GM12878 (cell line): ENCODE data around the gene SYTL1. TPM values are rescaled to one million over a fixed set of nuclear protein-coding genes. Genes with fewer than 3 reads are reported as not detected.
A peak's percentile ranks its signal among the peaks of the same experiment; 100 is the strongest.

Experiments
- ATAC-seq: fragments of 200-7000 bp; cut with Tn5 transposase; 3 replicates; pipeline ENCODE4 v1.9.1; 2020; ENCODE audit warnings: mild to moderate bottlenecking, moderate library complexity
- BruUV-seq: library from RNA; stranded (reverse); fragments of 400-500 nt; replicated peaks from 2 replicates; lab custom pipeline; 2021; lab: Mats Ljungman, UMichigan
- CTCF ChIA-PET: fragments of 300-600 bp; sonication (Branson Sonifier 250); formaldehyde crosslinking; extraction: SDS; loops from one replicate; lab custom pipeline; 2021; ENCODE audit warnings: inconsistent platforms; lab: Yijun Ruan, JAX
- POLR2A ChIA-PET: fragments of 350-600 bp; formaldehyde crosslinking; extraction: SDS; loops from one replicate; lab custom pipeline; 2021; ENCODE audit warnings: inconsistent platforms; lab: Charles Lee
- RAD21 ChIA-PET: fragments of 300-600 bp; sonication (Branson Sonifier 250); formaldehyde crosslinking; loops from one replicate; lab custom pipeline; 2023; ENCODE audit warnings: antibody characterized with exemption; ENCODE audit not compliant: unreplicated experiment; lab: Charles Lee
- SMC1A ChIA-PET: fragments of 300-600 bp; sonication (Branson Sonifier 250); formaldehyde crosslinking; loops from one replicate; lab custom pipeline; 2023; ENCODE audit not compliant: unreplicated experiment, uncharacterized antibody; lab: Charles Lee
- DNase-seq: peaks from one replicate; pipeline ENCODE4 v3.0.0-alpha.2; 2011; ENCODE audit warnings: low read depth, low spot score
- FAIRE-seq: peaks from 3 replicates; lab custom pipeline; 2011; peaks lifted over from hg19 to GRCh38; lab: Jason Lieb, UNC
- H2AFZ ChIP-seq: 2 replicates; pipeline ENCODE4 v1.6.0; 2011; ENCODE audit warnings: low read depth, low read length, control low read depth; ENCODE audit not compliant: control insufficient read depth
- H3K27ac ChIP-seq: 2 replicates; pipeline ENCODE4 v1.5.1; 2011; ENCODE audit warnings: control low read depth; ENCODE audit not compliant: control insufficient read depth, insufficient read depth
- H3K27me3 ChIP-seq, 2 experiments: replicated peaks in 1 of 2; 2 replicates each; pipeline versions ENCODE4 v1.6.0 to v1.6.1; 2011; ENCODE audit warnings: low read length in 1 of 2; ENCODE audit not compliant: control insufficient read depth in 2 of 2, insufficient read depth in 2 of 2
- H3K36me3 ChIP-seq, 2 experiments: 2 replicates each; pipeline ENCODE4 v1.5.1; 2011; ENCODE audit warnings: low read length in 1 of 2; ENCODE audit not compliant: control insufficient read depth in 2 of 2, insufficient read depth in 2 of 2
- H3K4me1 ChIP-seq: 2 replicates; pipeline ENCODE4 v1.6.1; 2011; ENCODE audit warnings: mild to moderate bottlenecking, low read length, moderate library complexity, mixed read lengths; ENCODE audit not compliant: control insufficient read depth, insufficient read depth
- H3K4me2 ChIP-seq: 2 replicates; pipeline ENCODE4 v1.6.0; 2011; ENCODE audit warnings: control low read depth; ENCODE audit not compliant: control insufficient read depth, insufficient read depth
- H3K4me3 ChIP-seq: fragments of 200-600 bp; sonication (generic); 2 replicates; pipeline ENCODE4 v1.5.1; 2016
- H3K79me2 ChIP-seq: 2 replicates; pipeline ENCODE4 v1.6.0; 2011; ENCODE audit warnings: low read length; ENCODE audit not compliant: control insufficient read depth, insufficient read depth
- H3K9ac ChIP-seq: 2 replicates; pipeline ENCODE4 v1.8.0; 2011; ENCODE audit warnings: low read length, control low read depth, mixed read lengths; ENCODE audit not compliant: control insufficient read depth, insufficient read depth
- H3K9me3 ChIP-seq: replicated peaks from 3 replicates; pipeline ENCODE4 v1.5.1; 2011; ENCODE audit warnings: mild to moderate bottlenecking, low read length; ENCODE audit not compliant: control insufficient read depth, insufficient read depth
- H4K20me1 ChIP-seq: 2 replicates; pipeline ENCODE4 v1.6.0; 2011; ENCODE audit not compliant: control insufficient read depth, insufficient read depth
- ATF7 ChIP-seq: fragments of 450-650 bp; IDR thresholded peaks from 2 replicates; pipeline ENCODE4 v1.6.1; 2016; ENCODE audit warnings: low read depth, mild to moderate bottlenecking
- BACH1 ChIP-seq: fragments of 450-650 bp; IDR thresholded peaks from 2 replicates; pipeline ENCODE4 v1.6.1; 2017; ENCODE audit warnings: mild to moderate bottlenecking, borderline replicate concordance
- CBX3 ChIP-seq: fragments of 200-600 bp; sonication (generic); IDR thresholded peaks from 2 replicates; pipeline ENCODE4 v1.6.1; 2016; ENCODE audit warnings: low read depth, borderline replicate concordance
- CREM ChIP-seq: IDR thresholded peaks from 2 replicates; pipeline ENCODE4 v1.6.1; 2014; ENCODE audit warnings: antibody characterized with exemption, low read depth
- DPF2 ChIP-seq: fragments of 450-650 bp; IDR thresholded peaks from 2 replicates; pipeline ENCODE4 v1.6.1; 2017; ENCODE audit warnings: mild to moderate bottlenecking
- EGR1 ChIP-seq, 2 experiments: IDR thresholded peaks; 1 replicate in 1 of 2; 2 replicates in 1 of 2; pipeline ENCODE4 v1.6.1; 2011 to 2012; ENCODE audit warnings: low read depth in 2 of 2, low read length in 2 of 2, borderline replicate concordance in 1 of 2, mild to moderate bottlenecking in 1 of 2, moderate library complexity in 1 of 2
- ELK1 ChIP-seq: IDR thresholded peaks from 2 replicates; pipeline ENCODE4 v1.6.1; 2012; ENCODE audit warnings: low read depth, low read length, improper control_type of control experiment
- GATAD2B ChIP-seq: fragments of 450-650 bp; conservative IDR thresholded peaks from 2 replicates; pipeline ENCODE4 v1.6.1; 2017; ENCODE audit warnings: low read depth, mild to moderate bottlenecking, moderate library complexity
- HDGF ChIP-seq: fragments of 450-650 bp; IDR thresholded peaks from 2 replicates; pipeline ENCODE4 v1.6.1; 2016; ENCODE audit warnings: antibody characterized with exemption
- IRF5 ChIP-seq: fragments of 450-650 bp; IDR thresholded peaks from 2 replicates; pipeline ENCODE4 v1.6.1; 2017; ENCODE audit warnings: borderline replicate concordance
- NBN ChIP-seq: fragments of 450-650 bp; IDR thresholded peaks from 2 replicates; pipeline ENCODE4 v1.6.1; 2016
- NFYB ChIP-seq: IDR thresholded peaks from 2 replicates; pipeline ENCODE4 v1.6.1; 2011; ENCODE audit warnings: low read depth, mild to moderate bottlenecking, low read length, improper control_type of control experiment, moderate library complexity; ENCODE audit not compliant: insufficient read depth
- NR2F1 ChIP-seq: fragments of 450-650 bp; conservative IDR thresholded peaks from 2 replicates; pipeline ENCODE4 v1.6.1; 2017; ENCODE audit warnings: mild to moderate bottlenecking
- PAX8 ChIP-seq: fragments of 450-650 bp; IDR thresholded peaks from 2 replicates; pipeline ENCODE4 v1.6.1; 2017; ENCODE audit warnings: mild to moderate bottlenecking, moderate library complexity
- POU2F2 ChIP-seq: IDR thresholded peaks from 3 replicates; pipeline ENCODE4 v1.6.1; 2011; ENCODE audit warnings: low read depth, mild to moderate bottlenecking, low read length, borderline replicate concordance
- RAD51 ChIP-seq: fragments of 450-650 bp; IDR thresholded peaks from 2 replicates; pipeline ENCODE4 v1.6.1; 2016; ENCODE audit warnings: moderate library complexity, mild to moderate bottlenecking, inconsistent platforms
- SMC3 ChIP-seq: IDR thresholded peaks from 2 replicates; pipeline ENCODE4 v1.6.1; 2011; ENCODE audit warnings: low read length, improper control_type of control experiment, borderline replicate concordance
- TCF3 ChIP-seq: IDR thresholded peaks from 2 replicates; pipeline ENCODE4 v1.6.1; 2012; ENCODE audit warnings: low read depth, mild to moderate bottlenecking, low read length, borderline replicate concordance; ENCODE audit not compliant: insufficient read depth
- WGBS: methylation state at CpG from one replicate; pipeline ENCODE4 v1.1.6; 2016; ENCODE audit warnings: low lambda C conversion rate; ENCODE audit not compliant: insufficient replicate concordance, insufficient coverage; ENCODE audit errors: missing lambda C conversion rate; 5-methylcytosine and 5-hydroxymethylcytosine counted together
- in situ Hi-C: fragments of 300-500 bp; cut with MboI; formaldehyde crosslinking; loops from 9 replicates; pipeline ENCODE4 v1.14.3; 2018; ENCODE audit warnings: mixed read lengths
- intact Hi-C: fragments of 100-400 bp; cut with micrococcal nuclease; formaldehyde crosslinking; loops from one replicate; pipeline ENCODE4 v1.14.2; 2022; ENCODE audit not compliant: unreplicated experiment
- polyA plus RNA-seq, 11 experiments: library from polyadenylated mRNA; depleted of rRNA in 4 of 11; unstranded in 6 of 11; stranded (reverse) in 5 of 11; fragments of >200 nt; fragmentation: Nextera tagmentation in 4 of 11; fragmentation: Illumina TruSeq in 1 of 11; extraction: Ambion mirVana in 4 of 11; extraction: Trizol in 1 of 11; gene quantifications; 1 replicate in 1 of 11; 2 replicates in 10 of 11; pipeline versions ENCODE4 v1.2.1 to v1.2.3, GENCODE V29; 2011 to 2016; ENCODE audit warnings: inconsistent platforms in 2 of 11, missing spikeins in 2 of 11, low read depth in 1 of 11
- total RNA-seq, 4 experiments: library from RNA; depleted of rRNA in 3 of 4; stranded (reverse); fragments of >200 nt in 3 of 4; fragmentation: Illumina TruSeq in 1 of 4; extraction: Trizol in 1 of 4; gene quantifications; 2 replicates each; pipeline versions ENCODE4 v1.2.1 to v1.2.3, GENCODE V29; 2013 to 2021
- TF ChIP-seq, protein P1 (sequence below): fragments of 450-650 bp; conservative IDR thresholded peaks from 2 replicates; pipeline ENCODE4 v1.6.1; 2017; ENCODE audit warnings: mild to moderate bottlenecking, moderate library complexity

The SYTL1 gene
- total and polyA plus RNA-seq, 10 of the 15 experiments (the other 5 are each of a cell fraction or from before 2014, with no cell fraction given), result 0.72 to 45.6 (median 14.8) TPM

DNA sequence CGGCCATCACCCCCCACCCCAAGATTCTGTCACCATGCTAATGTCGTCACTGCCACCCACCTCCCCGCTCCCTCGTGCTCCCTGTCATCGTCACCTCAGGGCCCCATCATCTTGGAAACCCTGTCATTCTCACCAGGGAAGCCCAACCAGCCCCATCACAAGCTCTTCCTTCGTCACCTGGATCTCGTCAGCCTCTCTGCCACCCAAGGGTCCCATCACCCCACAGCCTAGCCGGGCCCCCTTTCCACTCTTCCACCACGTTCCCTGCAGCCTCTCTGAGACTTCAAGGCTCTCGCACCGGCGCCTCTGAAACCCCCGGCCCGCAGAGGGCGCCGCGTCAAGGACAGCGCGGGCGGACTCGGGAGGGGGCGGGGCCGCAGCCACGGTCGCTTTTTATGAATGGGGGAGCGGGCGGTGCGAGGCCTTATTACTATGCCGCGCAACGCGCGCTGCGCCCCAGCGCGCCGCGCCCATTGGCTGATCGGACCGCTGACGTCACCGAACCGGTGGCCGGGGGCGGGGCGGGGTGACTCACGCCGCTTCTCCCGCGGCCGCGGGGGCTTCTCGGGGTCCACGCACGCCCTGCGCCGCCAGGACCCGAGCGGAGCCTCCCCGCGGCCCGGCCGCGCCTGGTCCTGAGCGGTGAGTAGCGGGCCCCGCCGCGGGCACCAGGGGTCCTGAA is 50.4 kb downstream of the SYTL1 start, which contains the start of gene GPR3:
TSS of gene GPR3 (plus strand) at position 527 of the 682 bp plus-strand sequence. CDS start 1,177 bp downstream, outside the sequence.
- FAIRE-seq, result peak; percentile 62
- peak; percentile 89 for ATAC-seq
- peak within 1 kb of the TSS; percentile 98 for H3K4me2 ChIP-seq
- intact Hi-C loops, result loop anchor here (1.0 kb wide), 1 partner anchor 214 kb away; no protein-coding TSS in a partner anchor
- POLR2A ChIA-PET, result interaction anchor here (0.7 to 1.3 kb wide), 5 partner anchors 15 to 1115 kb away, joined by 3 to 6 read pairs (median 5); no protein-coding TSS in a partner anchor
- in situ Hi-C loops, result loop anchor here (5.0 kb wide), 3 partner anchors 90 to 290 kb away; no protein-coding TSS in a partner anchor
- SMC1A ChIA-PET, result interaction anchor here (1.0 to 2.3 kb wide), 9 partner anchors 26 to 347 kb away, joined by 3 to 13 read pairs (median 4); partner anchors contain the start of genes MAP3K6 and SYTL1
- 2% methylated on average over 64 of the region's 69 CpGs for WGBS
- no peaks in the 10 kb centered on the region for H3K36me3 ChIP-seq
- peaks cover 8% of the 10 kb centered on the region for H3K4me1 ChIP-seq
- no peaks in the 10 kb centered on the region for H3K79me2 ChIP-seq
- DNase-seq, result no peak
- H4K20me1 ChIP-seq, result no peaks in the 10 kb centered on the region
- peak within 1 kb of the TSS; percentile 71 for H3K4me3 ChIP-seq
- H3K9me3 ChIP-seq, result no peaks in the 10 kb centered on the region
- CTCF ChIA-PET, result interaction anchor here (1.0 to 9.0 kb wide), 12 partner anchors 22 to 389 kb away, joined by 3 to 242 read pairs (median 6); partner anchors contain the start of gene MAP3K6
- peak within 1 kb of the TSS; percentile 67 for H3K9ac ChIP-seq
- H2AFZ ChIP-seq, result peak within 1 kb of the TSS; percentile 83
- RAD21 ChIA-PET, result interaction anchor here (0.9 to 2.8 kb wide), 7 partner anchors 26 to 347 kb away, joined by 3 to 11 read pairs (median 7); no protein-coding TSS in a partner anchor
- H3K27ac ChIP-seq, result no peak within 1 kb of the TSS
- BruUV-seq, result no TSS peak
- no peaks in the 10 kb centered on the region for H3K27me3 ChIP-seq
- TF ChIP-seq PAX8, result no peak
- peak; percentile 66 for TF ChIP-seq DPF2
- TF ChIP-seq NFYB, result peak; percentile 82
- peak; percentile 39; the same call in 1 of the 2 replicates for TF ChIP-seq SMC3
- TF ChIP-seq POU2F2, result 0 out of 3 replicates have a peak, but pooled peaks have one; percentile 1
- peak; percentile 69; the same call in 1 of the 2 replicates for TF ChIP-seq ATF7
- TF ChIP-seq NBN, result no peak
- TF ChIP-seq ELK1, result no peak
- no peak for TF ChIP-seq CBX3
- TF ChIP-seq, protein P1, sequence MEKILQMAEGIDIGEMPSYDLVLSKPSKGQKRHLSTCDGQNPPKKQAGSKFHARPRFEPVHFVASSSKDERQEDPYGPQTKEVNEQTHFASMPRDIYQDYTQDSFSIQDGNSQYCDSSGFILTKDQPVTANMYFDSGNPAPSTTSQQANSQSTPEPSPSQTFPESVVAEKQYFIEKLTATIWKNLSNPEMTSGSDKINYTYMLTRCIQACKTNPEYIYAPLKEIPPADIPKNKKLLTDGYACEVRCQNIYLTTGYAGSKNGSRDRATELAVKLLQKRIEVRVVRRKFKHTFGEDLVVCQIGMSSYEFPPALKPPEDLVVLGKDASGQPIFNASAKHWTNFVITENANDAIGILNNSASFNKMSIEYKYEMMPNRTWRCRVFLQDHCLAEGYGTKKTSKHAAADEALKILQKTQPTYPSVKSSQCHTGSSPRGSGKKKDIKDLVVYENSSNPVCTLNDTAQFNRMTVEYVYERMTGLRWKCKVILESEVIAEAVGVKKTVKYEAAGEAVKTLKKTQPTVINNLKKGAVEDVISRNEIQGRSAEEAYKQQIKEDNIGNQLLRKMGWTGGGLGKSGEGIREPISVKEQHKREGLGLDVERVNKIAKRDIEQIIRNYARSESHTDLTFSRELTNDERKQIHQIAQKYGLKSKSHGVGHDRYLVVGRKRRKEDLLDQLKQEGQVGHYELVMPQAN, result peak; percentile 64; the same call in 1 of the 2 replicates
- peak; percentile 55; the same call in 1 of the 2 replicates for TF ChIP-seq CREM
- TF ChIP-seq HDGF, result 0 out of 2 replicates have a peak, but pooled peaks have one; percentile 53
- TF ChIP-seq RAD51, result no peak
- no peak for TF ChIP-seq IRF5
- TF ChIP-seq EGR1 (IDR thresholded peaks at IDR 0.05; ENCODE audit: borderline replicate concordance in 1 of 2, low read depth in 2 of 2, low read length in 2 of 2), result peak in 1 of 2 experiments; percentile 50; a peak in 1 of 3 replicates
- TF ChIP-seq NR2F1, result peak; percentile 59; the same call in 1 of the 2 replicates
- peak; percentile 82 for TF ChIP-seq GATAD2B
- TF ChIP-seq BACH1, result 0 out of 2 replicates have a peak, but pooled peaks have one; percentile 26
- TF ChIP-seq TCF3, result no peak
